HEK293 (cell line): Measurements from ENCODE around the gene PPP2R2D.

Experiments used
- ZNF174 ChIP-seq: fragments of 450-650 bp; formaldehyde crosslinking; IDR thresholded peaks from 2 replicates; pipeline ENCODE4 v1.5.0; 2017; ENCODE audit warnings: missing biosample characterization, mild to moderate bottlenecking, missing genetic modification characterization
- ZNF266 ChIP-seq: fragments of 450-650 bp; formaldehyde crosslinking; IDR thresholded peaks from 2 replicates; pipeline ENCODE4 v1.5.1; 2016; ENCODE audit warnings: missing biosample characterization, missing genetic modification characterization, low read depth
- TF ChIP-seq, protein P1 (sequence below): fragments of 450-650 bp; formaldehyde crosslinking; IDR thresholded peaks from 2 replicates; pipeline ENCODE4 v1.5.1; 2016; ENCODE audit warnings: missing biosample characterization, missing genetic modification characterization
- TF ChIP-seq, protein P2 (sequence below): fragments of 450-650 bp; formaldehyde crosslinking; conservative IDR thresholded peaks from 2 replicates; pipeline ENCODE4 v1.5.1; 2016; ENCODE audit warnings: low read depth, missing biosample characterization, missing genetic modification characterization
- TF ChIP-seq, protein P3 (sequence below): fragments of 450-650 bp; formaldehyde crosslinking; IDR thresholded peaks from 2 replicates; pipeline ENCODE4 v1.5.1; 2016; ENCODE audit warnings: missing biosample characterization, missing genetic modification characterization

DNA sequence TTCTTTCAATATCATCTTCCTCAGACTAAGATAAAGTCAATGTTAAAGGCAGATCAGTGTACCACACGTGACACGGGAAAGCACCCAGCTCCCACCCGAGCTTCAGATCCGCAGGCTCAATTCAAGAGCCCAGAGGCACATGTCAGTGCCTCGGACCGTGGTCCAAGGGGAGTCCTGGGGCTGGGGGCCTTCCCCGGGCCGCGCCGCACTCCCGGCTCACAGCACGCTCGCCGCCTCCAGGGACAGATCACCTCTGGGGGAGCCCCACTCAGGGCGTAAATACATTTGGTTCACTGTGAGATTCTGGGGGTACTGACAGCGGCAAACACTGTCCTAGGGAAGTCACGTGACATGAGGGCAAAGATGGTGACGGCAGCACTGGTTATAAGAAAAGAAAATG is 70.1 kb downstream of the PPP2R2D start:
- TF ChIP-seq, protein P1, sequence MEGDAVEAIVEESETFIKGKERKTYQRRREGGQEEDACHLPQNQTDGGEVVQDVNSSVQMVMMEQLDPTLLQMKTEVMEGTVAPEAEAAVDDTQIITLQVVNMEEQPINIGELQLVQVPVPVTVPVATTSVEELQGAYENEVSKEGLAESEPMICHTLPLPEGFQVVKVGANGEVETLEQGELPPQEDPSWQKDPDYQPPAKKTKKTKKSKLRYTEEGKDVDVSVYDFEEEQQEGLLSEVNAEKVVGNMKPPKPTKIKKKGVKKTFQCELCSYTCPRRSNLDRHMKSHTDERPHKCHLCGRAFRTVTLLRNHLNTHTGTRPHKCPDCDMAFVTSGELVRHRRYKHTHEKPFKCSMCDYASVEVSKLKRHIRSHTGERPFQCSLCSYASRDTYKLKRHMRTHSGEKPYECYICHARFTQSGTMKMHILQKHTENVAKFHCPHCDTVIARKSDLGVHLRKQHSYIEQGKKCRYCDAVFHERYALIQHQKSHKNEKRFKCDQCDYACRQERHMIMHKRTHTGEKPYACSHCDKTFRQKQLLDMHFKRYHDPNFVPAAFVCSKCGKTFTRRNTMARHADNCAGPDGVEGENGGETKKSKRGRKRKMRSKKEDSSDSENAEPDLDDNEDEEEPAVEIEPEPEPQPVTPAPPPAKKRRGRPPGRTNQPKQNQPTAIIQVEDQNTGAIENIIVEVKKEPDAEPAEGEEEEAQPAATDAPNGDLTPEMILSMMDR (tag by site-specific recombination): no peak
- TF ChIP-seq ZNF174 (tag by site-specific recombination) (no peak), ZNF266 (tag by site-specific recombination) (no peak)
- TF ChIP-seq, protein P2, sequence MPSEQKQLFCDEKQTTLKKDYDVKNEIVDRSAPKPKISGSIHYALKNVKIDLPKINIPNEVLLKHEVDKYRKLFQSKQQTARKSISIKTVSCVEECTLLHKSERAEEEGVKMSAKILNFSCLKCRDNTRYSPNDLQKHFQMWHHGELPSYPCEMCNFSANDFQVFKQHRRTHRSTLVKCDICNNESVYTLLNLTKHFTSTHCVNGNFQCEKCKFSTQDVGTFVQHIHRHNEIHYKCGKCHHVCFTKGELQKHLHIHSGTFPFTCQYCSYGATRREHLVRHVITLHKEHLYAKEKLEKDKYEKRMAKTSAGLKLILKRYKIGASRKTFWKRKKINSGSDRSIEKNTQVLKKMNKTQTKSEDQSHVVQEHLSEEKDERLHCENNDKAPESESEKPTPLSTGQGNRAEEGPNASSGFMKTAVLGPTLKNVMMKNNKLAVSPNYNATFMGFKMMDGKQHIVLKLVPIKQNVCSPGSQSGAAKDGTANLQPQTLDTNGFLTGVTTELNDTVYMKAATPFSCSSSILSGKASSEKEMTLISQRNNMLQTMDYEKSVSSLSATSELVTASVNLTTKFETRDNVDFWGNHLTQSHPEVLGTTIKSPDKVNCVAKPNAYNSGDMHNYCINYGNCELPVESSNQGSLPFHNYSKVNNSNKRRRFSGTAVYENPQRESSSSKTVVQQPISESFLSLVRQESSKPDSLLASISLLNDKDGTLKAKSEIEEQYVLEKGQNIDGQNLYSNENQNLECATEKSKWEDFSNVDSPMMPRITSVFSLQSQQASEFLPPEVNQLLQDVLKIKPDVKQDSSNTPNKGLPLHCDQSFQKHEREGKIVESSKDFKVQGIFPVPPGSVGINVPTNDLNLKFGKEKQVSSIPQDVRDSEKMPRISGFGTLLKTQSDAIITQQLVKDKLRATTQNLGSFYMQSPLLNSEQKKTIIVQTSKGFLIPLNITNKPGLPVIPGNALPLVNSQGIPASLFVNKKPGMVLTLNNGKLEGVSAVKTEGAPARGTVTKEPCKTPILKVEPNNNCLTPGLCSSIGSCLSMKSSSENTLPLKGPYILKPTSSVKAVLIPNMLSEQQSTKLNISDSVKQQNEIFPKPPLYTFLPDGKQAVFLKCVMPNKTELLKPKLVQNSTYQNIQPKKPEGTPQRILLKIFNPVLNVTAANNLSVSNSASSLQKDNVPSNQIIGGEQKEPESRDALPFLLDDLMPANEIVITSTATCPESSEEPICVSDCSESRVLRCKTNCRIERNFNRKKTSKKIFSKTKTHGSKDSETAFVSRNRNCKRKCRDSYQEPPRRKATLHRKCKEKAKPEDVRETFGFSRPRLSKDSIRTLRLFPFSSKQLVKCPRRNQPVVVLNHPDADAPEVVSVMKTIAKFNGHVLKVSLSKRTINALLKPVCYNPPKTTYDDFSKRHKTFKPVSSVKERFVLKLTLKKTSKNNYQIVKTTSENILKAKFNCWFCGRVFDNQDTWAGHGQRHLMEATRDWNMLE (tag by site-specific recombination): no peak
- TF ChIP-seq, protein P3, sequence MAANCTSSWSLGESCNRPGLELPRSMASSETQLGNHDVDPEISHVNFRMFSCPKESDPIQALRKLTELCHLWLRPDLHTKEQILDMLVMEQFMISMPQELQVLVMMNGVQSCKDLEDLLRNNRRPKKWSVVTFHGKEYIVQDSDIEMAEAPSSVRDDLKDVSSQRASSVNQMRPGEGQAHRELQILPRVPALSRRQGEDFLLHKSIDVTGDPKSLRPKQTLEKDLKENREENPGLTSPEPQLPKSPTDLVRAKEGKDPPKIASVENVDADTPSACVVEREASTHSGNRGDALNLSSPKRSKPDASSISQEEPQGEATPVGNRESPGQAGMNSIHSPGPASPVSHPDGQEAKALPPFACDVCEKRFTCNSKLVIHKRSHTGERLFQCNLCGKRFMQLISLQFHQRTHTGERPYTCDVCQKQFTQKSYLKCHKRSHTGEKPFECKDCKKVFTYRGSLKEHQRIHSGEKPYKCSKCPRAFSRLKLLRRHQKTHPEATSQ: no peak
